WERI-Rb-1 (cell line): Measurements from ENCODE around the gene HOXA5.

Experiments used
- DNase-seq: peaks from one replicate; pipeline ENCODE4 v3.0.0-alpha.2; 2020
- H3K27ac ChIP-seq: fragments of 250-450 bp; sonication (Bioruptor Pico); 2 replicates; pipeline ENCODE4 v1.5.1; 2020; ENCODE audit warnings: mild to moderate bottlenecking, moderate library complexity
- H3K27me3 ChIP-seq: fragments of 250-450 bp; sonication (Bioruptor Pico); 2 replicates; pipeline ENCODE4 v1.5.1; 2021; ENCODE audit warnings: mild to moderate bottlenecking, low read depth, moderate library complexity; ENCODE audit not compliant: insufficient read depth, severe bottlenecking
- H3K36me3 ChIP-seq: fragments of 250-450 bp; sonication (Bioruptor Pico); 2 replicates; pipeline ENCODE4 v1.5.1; 2020; ENCODE audit warnings: mild to moderate bottlenecking, moderate library complexity
- H3K4me3 ChIP-seq: 2 replicates; pipeline ENCODE4 v1.5.1; 2011; ENCODE audit warnings: low read depth, mild to moderate bottlenecking, control low read depth, low read length
- H3K9me3 ChIP-seq: fragments of 250-450 bp; sonication (Bioruptor Pico); 2 replicates; pipeline ENCODE4 v1.5.1; 2021; ENCODE audit warnings: mild to moderate bottlenecking, moderate library complexity; ENCODE audit not compliant: severe bottlenecking
- TF ChIP-seq, protein P1 (sequence below): IDR thresholded peaks from 2 replicates; pipeline ENCODE4 v1.5.1; 2011; ENCODE audit warnings: low read depth, mild to moderate bottlenecking, control low read depth, inconsistent platforms, low read length

The HOXA5 gene

DNA sequence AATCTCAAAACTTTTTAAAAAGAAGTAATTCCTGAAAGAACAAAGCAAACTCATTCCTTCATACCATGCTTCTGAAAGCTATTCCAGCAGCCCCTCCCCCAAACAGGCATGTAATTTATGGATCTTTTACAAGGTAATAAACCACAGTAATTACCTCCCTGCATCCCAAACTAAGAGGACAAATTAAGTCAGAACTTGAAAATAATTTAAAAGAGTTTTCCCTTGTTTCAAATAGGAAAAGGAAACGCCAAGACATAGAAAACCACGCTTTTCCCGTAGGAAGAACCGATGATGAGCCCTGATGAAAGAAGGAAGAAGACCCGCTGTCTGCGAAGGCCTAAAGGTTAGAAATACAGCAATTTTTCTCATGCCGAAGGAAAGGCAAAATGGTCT lies 21.8 kb downstream of the HOXA5 start:
- Histone ChIP-seq H3K27ac (no peak overlapping the region), H3K36me3 (no peaks in the 10 kb centered on the region), H3K9me3 (no peaks in the 10 kb centered on the region), H3K27me3 (peaks cover 69% of the 10 kb centered on the region), H3K4me3 (no peak overlapping the region)
- TF ChIP-seq, protein P1, sequence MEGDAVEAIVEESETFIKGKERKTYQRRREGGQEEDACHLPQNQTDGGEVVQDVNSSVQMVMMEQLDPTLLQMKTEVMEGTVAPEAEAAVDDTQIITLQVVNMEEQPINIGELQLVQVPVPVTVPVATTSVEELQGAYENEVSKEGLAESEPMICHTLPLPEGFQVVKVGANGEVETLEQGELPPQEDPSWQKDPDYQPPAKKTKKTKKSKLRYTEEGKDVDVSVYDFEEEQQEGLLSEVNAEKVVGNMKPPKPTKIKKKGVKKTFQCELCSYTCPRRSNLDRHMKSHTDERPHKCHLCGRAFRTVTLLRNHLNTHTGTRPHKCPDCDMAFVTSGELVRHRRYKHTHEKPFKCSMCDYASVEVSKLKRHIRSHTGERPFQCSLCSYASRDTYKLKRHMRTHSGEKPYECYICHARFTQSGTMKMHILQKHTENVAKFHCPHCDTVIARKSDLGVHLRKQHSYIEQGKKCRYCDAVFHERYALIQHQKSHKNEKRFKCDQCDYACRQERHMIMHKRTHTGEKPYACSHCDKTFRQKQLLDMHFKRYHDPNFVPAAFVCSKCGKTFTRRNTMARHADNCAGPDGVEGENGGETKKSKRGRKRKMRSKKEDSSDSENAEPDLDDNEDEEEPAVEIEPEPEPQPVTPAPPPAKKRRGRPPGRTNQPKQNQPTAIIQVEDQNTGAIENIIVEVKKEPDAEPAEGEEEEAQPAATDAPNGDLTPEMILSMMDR, result no peak
- DNase-seq, result no peak

DNA sequence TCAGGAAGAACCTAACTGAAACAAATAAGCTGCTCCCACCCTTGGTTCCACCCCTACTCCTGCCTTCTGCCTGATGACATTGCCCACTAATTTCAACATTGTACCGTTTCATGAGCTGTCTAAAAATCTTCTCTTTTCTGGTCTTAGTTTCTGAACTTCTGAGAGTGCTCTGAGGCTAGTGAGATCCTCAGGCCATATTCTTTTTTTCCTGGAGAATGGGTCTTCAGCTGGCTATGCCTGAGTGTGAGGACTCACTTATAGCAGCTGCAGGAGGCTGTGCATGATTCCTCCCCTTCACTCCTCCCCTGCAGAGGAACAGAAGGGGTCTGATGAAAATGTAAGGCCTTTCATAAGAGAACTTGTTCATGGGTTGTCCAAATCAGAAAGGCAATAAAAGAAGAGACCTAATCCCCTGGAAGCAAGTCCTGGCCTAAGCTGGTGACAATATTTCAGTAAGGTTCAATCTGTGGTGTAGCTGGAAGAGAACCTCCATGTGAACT lies 24.0 kb downstream of the HOXA5 start:
- no peak overlapping the region for H3K4me3 ChIP-seq
- H3K27me3 ChIP-seq, result peaks cover 72% of the 10 kb centered on the region
- H3K27ac ChIP-seq, result no peak overlapping the region
- no peaks in the 10 kb centered on the region for H3K36me3 ChIP-seq
- H3K9me3 ChIP-seq, result no peaks in the 10 kb centered on the region
- DNase-seq, result no peak
- TF ChIP-seq, protein P1, result no peak

DNA sequence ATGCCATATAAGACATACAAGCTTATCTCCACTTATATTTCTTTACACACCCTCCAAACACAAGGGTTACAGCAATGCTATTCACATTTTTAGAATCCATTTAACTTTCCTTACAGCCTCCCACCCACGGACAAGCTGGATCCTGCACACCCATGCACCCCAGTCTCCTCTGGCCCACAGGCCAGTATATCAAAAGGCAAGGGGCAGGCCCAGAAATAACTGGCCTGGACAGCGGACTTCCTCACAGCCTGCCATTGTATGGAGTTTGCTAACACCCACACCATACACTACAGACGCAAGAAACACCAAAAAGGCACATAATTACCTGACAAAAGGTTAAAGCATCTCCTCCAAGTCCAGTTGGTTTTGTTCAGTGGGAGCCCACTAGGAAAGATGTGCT lies 24.9 kb downstream of the HOXA5 start:
- peaks cover 65% of the 10 kb centered on the region for H3K27me3 ChIP-seq
- no peak for DNase-seq
- no peak overlapping the region for H3K27ac ChIP-seq

DNA sequence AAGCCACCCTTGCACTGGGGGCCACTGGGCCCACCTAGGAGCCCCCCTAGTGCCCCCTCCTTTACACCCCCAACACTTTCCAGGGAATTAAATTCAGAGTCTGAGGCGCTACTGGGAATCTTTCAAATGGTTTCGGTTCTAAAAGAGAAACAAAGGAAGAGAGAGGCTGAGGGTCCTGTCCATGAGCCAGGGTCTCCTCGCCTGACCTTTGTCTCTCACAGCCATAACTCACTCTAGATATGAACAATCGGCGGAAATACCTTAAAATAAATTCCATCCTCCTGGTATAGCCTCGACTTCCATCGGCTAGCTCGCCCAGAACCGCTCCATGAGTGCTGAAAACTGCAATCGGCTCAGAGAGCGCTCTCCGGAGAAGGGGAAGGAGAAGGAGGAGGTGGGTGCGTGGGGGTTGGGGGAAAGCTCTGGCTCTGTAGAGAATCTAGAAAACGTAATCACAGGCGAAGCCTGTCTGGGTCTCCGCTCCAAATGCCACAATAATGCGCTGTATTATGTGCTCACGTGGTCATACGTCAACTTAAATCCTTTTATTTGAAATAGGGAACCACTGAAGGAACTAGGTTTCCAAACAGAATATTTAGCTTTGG lies 25.5 kb downstream of the HOXA5 start:
- Histone ChIP-seq H3K9me3 (no peaks in the 10 kb centered on the region), H3K36me3 (no peaks in the 10 kb centered on the region), H3K27me3 (peaks cover 65% of the 10 kb centered on the region), H3K4me3 (no peak overlapping the region), H3K27ac (no peak overlapping the region)
- TF ChIP-seq, protein P1, result no peak
- no peak for DNase-seq

More for the DNA sequence above, 24.9 kb downstream of the HOXA5 start:
- no peak overlapping the region for H3K4me3 ChIP-seq
- no peaks in the 10 kb centered on the region for H3K9me3 ChIP-seq
- TF ChIP-seq, protein P1, result no peak
- H3K36me3 ChIP-seq, result no peaks in the 10 kb centered on the region

DNA sequence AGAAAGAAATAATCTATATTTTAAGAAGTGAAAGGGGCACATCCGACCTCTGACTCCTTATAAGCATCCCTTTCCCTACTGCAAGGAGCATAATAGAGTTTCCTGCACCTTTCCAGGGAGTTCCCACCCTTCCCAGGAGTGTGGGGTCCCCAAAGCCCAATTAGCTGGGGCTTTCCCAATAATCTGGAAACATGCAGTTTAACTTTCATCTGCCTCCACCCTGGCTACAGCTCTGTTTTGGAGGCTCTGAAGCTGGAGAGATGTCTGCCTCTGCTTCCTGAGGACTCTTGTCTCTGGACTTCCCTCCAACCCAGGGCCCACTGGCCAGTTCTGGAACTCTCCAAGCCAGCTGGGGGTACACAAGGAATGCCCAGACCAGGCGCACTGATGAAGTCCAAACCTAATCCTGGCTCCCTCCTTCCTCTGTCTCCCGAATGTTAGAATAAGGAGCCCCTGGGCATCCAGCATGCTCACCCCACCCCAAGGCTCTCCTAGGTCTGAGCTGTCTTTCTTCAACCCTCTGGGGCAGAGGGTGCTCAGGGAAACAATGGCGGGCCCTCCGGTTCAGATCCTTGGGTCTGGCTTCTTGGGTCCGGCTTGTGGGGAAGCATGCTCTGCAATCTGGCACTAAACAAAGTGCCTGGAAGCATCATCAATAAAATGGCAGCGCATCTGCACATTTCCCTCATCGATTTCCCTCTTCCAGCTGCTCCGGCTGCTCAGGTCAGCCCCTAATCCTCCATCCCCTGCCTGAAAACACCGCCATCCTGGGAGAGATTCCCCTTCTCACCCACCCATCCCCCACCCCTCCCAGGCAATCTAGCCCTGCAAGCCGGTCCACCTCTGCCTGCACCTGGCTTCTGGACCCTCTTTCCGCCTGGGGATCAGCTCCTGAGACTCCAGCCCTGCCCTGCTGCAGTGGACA lies 26.3 kb downstream of the HOXA5 start:
- no peak overlapping the region for H3K27ac ChIP-seq
- H3K9me3 ChIP-seq, result no peaks in the 10 kb centered on the region
- no peak overlapping the region for H3K4me3 ChIP-seq
- TF ChIP-seq, protein P1, result no peak
- no peaks in the 10 kb centered on the region for H3K36me3 ChIP-seq
- no peak for DNase-seq
- H3K27me3 ChIP-seq, result peaks cover 66% of the 10 kb centered on the region
